ENCODE data around the gene SLC22A24.

DNA sequence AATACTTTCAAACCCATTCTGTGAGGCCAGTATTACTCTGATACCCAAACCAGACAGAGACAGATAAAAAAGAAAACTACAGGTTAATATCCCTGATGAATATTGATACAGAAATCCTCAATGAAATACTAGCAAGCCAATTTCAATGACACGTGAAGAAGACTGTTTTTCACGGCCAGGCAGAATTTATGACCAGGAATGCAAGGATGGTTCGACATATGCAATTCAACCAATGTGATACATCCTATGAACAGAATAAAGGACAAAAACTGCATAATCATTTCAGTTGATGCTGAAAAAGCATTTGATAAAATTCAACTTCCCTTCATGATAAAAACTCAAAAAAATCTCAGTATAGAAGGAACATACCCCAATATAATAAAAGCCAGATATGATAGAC is 44.5 kb downstream of the SLC22A24 start:
- TF ChIP-seq, protein P1, sequence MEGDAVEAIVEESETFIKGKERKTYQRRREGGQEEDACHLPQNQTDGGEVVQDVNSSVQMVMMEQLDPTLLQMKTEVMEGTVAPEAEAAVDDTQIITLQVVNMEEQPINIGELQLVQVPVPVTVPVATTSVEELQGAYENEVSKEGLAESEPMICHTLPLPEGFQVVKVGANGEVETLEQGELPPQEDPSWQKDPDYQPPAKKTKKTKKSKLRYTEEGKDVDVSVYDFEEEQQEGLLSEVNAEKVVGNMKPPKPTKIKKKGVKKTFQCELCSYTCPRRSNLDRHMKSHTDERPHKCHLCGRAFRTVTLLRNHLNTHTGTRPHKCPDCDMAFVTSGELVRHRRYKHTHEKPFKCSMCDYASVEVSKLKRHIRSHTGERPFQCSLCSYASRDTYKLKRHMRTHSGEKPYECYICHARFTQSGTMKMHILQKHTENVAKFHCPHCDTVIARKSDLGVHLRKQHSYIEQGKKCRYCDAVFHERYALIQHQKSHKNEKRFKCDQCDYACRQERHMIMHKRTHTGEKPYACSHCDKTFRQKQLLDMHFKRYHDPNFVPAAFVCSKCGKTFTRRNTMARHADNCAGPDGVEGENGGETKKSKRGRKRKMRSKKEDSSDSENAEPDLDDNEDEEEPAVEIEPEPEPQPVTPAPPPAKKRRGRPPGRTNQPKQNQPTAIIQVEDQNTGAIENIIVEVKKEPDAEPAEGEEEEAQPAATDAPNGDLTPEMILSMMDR (IDR thresholded peaks at IDR 0.05) = no peak
- no peak for TF ChIP-seq POLR2A (IDR thresholded peaks at IDR 0.05)

All from right lobe of liver (tissue), 4 donors.